ENCODE results near the gene FRS2.

Gene FRS2

GRCh38 chr12:69575346-69575745 lies 105.2 kb downstream of the FRS2 start:
- H3K4me3 ChIP-seq (ENCODE audit: low read depth, low read length) = no peak overlapping the region
- no peak for DNase-seq (ENCODE audit: low read depth)
- no peak for TF ChIP-seq CTCF (IDR thresholded peaks at IDR 0.05; ENCODE audit: low read depth, low read length, missing control alignments)
- in situ Hi-C loops (cut with HindIII; ENCODE audit: low sequenced_read_pairs) = no loop called here

GRCh38 chr12:69578283-69578682 lies 108.1 kb downstream of the FRS2 start:
- DNase-seq (ENCODE audit: low read depth) = no peak
- in situ Hi-C loops (cut with HindIII; ENCODE audit: low sequenced_read_pairs) = no loop called here
- no peak overlapping the region for H3K4me3 ChIP-seq (ENCODE audit: low read depth, low read length)
- TF ChIP-seq CTCF (IDR thresholded peaks at IDR 0.05; ENCODE audit: low read depth, low read length, missing control alignments) = no peak

GRCh38 chr12:69579029-69579428 lies 108.8 kb downstream of the FRS2 start:
- TF ChIP-seq CTCF (IDR thresholded peaks at IDR 0.05; ENCODE audit: low read depth, low read length, missing control alignments) = no peak
- in situ Hi-C loops (cut with HindIII; ENCODE audit: low sequenced_read_pairs) = no loop called here
- DNase-seq (ENCODE audit: low read depth) = no peak
- no peak overlapping the region for H3K4me3 ChIP-seq (ENCODE audit: low read depth, low read length)

GRCh38 chr12:69580074-69580473 lies 109.9 kb downstream of the FRS2 start:
- TF ChIP-seq CTCF (IDR thresholded peaks at IDR 0.05; ENCODE audit: low read depth, low read length, missing control alignments) = no peak
- H3K4me3 ChIP-seq (ENCODE audit: low read depth, low read length) = no peak overlapping the region
- in situ Hi-C loops (cut with HindIII; ENCODE audit: low sequenced_read_pairs) = loop anchor here (5.0 kb wide), 1 partner anchor 178 kb away; no protein-coding TSS in a partner anchor

GRCh38 chr12:69583203-69583602 lies 113.0 kb downstream of the FRS2 start:
- no peak for TF ChIP-seq CTCF (IDR thresholded peaks at IDR 0.05; ENCODE audit: low read depth, low read length, missing control alignments)
- no peak overlapping the region for H3K4me3 ChIP-seq (ENCODE audit: low read depth, low read length)
- in situ Hi-C loops (cut with HindIII; ENCODE audit: low sequenced_read_pairs) = loop anchor here (5.0 kb wide), 1 partner anchor 181 kb away; no protein-coding TSS in a partner anchor
- no peak for DNase-seq (ENCODE audit: low read depth)

More at GRCh38 chr12:69580074-69580473, 109.9 kb downstream of the FRS2 start:
- no peak for DNase-seq (ENCODE audit: low read depth)

GRCh38 chr12:69585189-69586062 lies 115.2 kb downstream of the FRS2 start, which contains the start of gene CCT2:
CCT2 (plus strand) TSS chr12:69585459; CDS start chr12:69585522, 63 bp downstream.
- peak; percentile 59 for TF ChIP-seq CTCF (IDR thresholded peaks at IDR 0.05; ENCODE audit: low read depth, low read length, missing control alignments)

More at GRCh38 chr12:69585189-69586062, 115.2 kb downstream of the FRS2 start, which contains the start of gene CCT2:
- in situ Hi-C loops (cut with HindIII; ENCODE audit: low sequenced_read_pairs) = no loop called here
- H3K4me3 ChIP-seq (ENCODE audit: low read depth, low read length) = peak within 1 kb of the TSS; percentile 95
- peak; percentile 89 for DNase-seq (ENCODE audit: low read depth)

All from astrocyte of the cerebellum (primary cell).